NOMO-1 treated with dmso at 0.1 percent for 144 hours (cell line): Measurements from ENCODE around the gene BMPR1A.

Experiments used
- DNase-seq: peaks from one replicate; lab custom pipeline; 2025; ENCODE audit not compliant: unreplicated experiment; lab: John Stamatoyannopoulos, UW

Gene BMPR1A

DNA sequence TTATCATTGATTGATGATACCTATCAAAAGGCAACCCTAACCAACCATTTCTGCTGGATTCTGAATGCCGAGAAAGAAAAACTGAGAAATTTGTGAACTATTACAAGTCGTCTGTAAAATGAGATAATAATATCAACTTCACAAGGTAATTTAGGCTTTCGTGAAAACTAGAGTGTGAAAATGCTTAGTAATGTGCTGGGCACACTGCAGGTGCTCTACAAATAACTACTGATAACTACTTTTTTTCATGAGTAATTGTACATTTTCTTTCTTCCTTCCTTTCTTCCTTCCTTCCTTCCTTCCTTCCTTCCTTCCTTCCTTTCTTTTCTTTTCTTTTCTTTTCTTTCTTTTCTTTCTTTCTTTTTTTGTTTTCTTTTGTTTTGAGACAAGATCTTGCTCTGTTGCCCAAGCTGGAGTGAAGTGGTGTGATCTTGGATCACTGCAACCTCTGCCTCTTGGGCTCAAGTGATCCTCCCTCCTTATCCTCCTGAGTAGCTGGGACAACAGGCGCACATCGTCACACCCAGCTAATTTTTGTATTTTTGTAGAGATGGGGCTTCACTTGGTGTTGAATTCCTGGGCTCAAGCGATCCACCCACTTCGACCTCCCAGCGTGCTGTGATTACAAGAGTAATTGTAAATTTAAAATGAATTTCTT lies 42.9 kb downstream of the BMPR1A start:
- DNase-seq, result no peak

DNA sequence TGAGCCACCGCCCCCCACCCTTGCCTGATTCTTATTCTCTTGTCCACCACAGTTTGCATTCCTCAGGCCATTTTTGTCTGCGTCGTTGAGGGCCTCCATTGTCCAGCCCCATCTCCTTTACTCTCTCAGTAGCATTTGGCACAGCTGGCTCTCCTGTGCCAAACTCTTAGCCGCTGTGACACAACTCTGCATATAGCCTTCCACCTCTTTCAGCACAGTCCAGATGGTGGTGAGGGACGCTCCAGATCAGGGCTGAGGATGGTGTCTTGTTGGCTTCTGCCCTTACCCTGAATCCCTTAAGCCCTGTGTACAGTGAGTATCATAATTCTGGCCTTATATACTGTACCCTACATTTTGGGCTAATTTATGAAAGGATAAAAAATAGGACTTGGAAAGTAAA lies 45.6 kb downstream of the BMPR1A start:
- no peak for DNase-seq

DNA sequence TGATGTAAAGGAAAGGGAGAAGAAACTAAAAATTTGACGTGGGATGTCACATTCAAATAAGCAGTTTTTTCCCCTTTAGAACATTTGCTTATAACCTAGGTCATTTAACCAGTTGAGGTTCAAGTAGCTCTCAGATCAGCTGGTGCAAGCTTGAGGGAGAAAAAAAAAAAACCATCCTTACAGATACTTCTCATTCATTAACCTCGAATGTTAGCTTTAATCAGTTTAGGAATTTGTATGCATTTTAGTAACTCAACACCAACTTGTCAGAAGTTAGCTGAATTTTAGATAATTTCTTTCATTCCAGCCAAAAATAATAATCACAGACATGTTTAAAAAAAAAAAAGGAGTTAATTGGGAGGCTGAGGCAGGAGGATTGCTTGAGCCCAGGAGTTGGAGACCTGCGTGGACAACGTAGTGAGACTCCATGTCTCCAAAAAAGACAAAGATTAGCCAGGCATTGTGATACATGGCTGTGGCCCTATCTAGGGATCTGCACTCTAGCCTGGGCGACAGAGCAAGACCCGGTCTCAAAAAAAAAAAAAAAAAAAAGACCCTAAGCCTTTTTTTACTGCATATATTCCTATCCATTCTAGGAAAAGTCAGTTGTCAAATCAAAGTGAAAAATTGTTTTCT lies 46.2 kb downstream of the BMPR1A start:
- no peak for DNase-seq

DNA sequence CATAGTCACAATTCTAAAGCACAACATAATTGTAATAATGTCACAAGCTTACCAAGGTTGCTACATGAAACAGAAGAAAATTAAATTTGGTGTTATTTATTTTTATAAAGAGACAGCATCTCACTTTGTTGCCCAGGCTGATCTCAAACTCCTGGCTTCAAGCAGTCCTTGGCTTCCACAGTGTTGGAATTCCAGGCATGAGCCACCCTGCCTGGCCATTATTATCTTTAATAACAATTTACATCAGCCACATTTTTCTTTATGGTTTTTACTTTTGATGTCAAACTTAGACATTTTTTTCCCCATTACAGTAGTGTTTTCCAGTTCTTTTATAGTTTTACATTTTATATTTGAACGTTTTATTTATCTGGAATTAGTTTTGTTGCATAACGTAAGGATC lies 46.7 kb downstream of the BMPR1A start:
- no peak for DNase-seq

DNA sequence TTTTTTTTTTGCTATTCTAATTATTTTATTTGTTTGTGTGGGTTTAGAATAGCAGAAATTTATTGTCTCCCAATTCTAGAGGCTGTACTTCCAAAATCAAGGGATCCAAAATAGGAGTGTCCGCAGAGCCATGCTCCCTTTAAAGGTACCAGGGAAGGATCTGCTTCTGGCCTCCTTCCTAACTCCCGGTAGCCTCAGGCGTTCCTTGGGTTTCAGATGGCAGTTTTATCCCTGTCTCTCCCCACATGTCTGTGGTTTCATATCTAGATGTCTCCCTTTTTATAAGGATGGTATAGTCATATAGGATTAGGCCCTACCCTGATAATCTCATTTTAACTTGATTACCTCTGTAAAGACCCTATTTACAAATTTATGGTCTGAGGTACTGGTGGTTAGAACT lies 48.4 kb downstream of the BMPR1A start:
- no peak for DNase-seq

DNA sequence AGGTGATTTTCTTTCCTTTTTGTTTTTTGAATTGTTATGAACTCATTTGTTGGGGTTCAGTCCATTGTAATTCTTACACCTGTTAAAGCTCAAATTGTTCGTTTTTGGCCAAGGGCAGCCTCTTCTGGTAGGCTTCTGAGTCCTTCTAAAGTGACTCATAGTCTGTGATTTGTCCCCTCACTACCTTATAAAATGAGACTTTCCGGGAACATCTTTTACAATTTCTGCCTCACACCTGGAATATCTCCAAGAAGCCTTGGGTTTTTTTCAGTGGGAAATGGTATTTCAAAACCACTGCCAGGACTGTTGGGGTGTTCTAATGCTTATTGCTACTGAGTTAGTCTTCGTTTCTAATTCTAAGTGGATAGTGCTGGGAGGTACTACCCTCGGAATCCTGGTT lies 56.7 kb downstream of the BMPR1A start:
- no peak for DNase-seq

DNA sequence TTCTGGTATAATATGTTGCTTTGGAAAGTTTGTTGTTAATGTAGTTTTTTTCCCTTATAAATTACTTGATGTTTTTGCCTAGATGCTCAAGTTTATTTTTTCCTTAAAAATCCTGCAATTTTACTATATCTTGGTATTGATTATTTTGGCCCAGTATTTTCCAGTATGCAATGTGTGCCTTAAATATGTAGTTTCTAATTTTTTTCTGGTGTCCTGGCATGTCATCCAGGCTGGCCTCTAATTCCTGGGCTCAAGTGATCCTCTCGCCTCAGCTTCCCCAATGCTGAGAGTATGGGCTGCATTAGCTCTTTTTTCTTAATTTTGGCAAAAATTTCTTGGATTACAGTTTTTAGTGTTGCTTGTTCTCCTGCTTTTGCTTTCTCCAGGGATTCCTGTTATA lies 57.6 kb downstream of the BMPR1A start:
- no peak for DNase-seq

DNA sequence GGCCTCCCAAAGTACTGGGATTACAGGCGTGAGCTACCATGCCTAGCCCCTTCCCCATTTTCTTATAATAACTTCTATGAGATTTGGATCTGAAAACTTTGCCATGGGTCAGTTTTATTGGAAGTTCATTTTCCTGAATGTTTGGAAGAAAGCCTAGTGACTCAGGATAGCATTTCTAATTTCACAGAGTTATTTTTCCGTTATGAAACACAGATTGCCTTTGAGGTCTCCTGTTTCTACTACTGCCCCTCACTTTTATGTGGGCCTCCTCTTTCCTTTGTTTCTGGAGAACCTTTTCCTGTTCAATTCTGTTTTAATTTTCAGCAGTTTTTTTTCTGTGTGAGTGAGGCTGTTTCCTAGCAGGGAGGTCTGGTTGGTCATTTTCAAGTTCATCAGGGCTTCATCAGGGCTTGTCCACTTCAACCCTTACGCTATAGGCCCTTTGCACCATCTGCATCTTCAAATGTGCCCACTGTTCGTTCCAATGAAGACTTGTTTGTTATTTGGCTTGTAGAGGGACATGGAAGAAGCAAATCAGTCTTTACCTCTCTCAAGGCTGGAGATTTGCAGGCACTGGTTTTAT lies 58.7 kb downstream of the BMPR1A start:
- no peak for DNase-seq

DNA sequence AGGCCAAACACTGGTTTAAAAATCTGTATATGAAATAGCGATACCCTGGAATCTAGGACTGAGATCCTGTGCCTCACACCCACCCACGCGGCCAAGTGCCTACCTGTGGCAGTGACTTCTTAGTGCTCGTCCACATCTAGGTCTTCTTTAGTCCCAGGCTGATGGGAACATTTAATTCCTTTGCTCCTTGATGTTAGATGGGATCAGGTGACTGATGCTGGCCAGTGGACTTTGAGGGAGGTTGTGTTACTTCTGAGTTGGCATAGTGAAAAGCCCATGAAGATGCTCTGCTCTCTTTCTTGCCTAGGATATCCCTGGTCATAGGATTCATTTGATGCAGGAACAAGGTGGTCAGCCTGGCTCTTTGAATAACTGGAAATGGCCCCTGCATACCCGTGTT lies 59.2 kb downstream of the BMPR1A start:
- no peak for DNase-seq

DNA sequence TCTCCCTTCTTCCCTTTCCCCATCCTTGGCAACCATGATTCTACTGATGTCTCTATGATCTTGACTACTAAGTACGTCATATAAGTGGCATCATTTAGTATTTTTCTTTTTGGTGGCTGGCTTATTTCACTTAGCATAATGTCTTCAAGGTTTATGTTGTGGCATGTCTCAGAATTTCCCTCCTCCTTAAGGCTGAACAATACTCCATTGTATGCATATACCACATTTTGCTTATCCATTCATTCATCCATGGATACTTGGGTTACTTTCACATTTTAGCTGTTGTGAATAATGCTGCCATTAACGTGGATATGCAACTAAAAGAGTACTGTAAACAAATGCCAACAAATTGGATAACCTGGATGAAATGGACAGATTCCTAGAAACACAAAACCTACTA lies 60.8 kb downstream of the BMPR1A start:
- no peak for DNase-seq

DNA sequence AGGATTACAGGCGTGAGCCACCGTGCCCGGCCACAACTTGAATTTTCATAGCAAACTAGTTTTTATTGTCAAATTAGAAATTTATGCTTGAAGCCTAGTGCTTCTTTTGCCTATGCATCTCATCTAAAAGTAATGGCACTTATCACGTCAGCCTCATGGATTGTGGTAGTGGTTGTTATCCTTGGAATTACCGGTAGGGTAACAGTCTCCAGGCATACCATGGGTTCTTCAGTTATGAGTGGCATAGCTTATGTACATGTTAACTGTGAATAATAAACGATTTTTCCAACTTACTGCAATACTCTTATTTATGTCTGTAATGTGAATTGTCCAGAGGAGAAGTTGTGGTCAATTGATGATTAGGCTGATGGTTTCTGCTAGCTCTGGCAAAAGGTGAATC lies 63.1 kb downstream of the BMPR1A start:
- DNase-seq, result no peak

DNA sequence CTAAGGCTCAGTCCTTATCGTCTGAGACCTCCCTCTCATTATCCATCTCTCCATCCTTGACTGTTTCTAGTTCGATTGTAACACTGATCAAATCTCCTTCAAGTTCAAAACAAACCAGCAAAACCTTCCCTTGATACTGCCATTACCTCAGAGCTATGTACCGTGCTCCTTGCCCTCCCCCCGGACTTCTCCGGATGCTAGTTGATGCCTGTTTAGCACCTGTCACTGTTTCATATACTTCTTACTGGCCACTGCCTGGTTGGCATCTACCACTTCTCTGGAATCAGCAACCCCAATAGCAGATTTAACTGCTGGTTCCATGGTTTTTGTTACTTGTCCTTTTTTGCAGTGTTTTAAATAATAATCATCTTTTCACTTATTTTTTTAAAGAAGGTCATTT lies 64.1 kb downstream of the BMPR1A start:
- DNase-seq, result no peak

DNA sequence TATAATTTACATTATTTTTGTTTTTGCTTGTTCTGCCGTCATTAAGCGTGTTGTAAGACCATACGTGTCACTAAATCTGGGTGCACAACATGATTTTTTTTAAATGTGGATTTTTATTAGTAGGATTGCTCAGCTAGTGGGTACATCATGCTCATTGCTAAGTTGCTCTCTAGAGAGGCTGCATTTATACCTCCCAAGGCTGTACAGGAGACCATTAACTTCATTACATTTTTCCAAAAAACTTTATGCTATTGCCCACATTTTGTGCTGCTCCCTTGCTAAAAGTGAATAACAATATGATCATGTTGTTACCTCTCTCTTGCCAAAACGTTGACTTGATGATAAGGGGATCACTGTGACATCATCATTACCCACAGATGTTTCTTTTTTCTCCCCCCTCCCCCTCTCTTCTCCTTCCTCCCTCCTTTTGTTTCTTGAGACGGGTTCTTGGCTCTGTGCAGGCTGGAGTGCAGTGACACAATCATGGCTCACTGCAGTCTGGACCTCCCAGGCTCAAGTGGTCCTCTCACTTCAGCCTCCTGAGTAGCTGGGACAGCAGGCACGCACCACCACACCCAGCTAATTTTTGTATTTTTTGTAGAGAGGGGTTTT lies 65.1 kb downstream of the BMPR1A start:
- no peak for DNase-seq

DNA sequence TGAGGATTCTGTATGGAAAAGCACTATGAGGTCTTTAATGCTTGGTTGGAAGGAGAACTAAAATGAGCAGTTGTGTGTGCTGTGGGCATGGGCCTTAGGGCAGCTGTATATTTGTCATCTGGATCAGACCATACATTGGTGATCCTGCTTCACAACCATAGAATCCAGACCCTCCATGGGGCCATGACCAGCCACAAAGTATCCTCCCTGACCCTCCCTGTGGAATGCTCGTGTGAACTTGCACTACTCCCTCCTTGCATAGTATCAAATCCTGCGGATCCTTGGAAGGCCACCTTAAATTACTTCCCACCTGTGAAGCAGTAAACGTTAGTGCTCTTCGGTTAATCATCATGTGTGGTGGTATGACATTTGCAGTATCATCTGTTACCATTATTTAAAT lies 67.1 kb downstream of the BMPR1A start:
- DNase-seq, result no peak

DNA sequence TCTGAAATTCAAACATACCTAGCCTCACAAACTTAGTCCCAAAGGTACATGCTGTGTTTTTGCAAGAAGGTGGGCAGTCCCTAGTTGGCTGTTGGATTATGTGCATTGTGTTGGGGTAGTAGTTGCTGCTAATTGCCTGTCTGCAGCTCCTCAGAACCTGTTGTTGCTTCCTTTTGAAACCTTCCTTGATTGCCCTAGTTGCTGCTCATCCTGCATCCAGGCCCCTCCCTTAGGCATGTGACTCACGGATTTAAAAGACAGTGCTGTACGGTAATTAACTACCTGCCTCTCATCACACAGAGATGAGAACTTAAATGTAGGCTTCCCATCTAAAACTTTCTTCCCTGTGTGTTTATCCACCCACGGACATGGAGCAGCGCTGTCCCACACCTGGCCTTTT lies 67.7 kb downstream of the BMPR1A start:
- no peak for DNase-seq

DNA sequence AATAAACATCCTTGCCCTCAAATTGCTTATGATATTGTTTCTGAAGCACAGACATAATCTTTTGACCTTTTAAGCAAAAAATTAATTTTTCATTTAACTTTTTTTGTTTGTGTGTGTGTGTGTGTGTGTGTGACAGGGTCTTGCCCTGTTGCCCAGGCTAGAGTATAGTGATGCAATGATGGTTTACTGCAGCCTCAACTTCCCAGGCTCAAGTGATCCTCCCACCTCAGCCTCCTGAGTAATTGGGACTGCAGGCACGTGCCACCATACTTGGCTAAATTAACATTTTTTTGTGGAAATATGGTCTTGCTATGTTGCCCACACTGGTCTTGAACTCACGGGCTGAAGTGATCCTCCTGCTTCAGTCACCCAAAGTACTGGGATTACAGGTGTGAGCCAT lies 68.9 kb downstream of the BMPR1A start:
- DNase-seq, result no peak

DNA sequence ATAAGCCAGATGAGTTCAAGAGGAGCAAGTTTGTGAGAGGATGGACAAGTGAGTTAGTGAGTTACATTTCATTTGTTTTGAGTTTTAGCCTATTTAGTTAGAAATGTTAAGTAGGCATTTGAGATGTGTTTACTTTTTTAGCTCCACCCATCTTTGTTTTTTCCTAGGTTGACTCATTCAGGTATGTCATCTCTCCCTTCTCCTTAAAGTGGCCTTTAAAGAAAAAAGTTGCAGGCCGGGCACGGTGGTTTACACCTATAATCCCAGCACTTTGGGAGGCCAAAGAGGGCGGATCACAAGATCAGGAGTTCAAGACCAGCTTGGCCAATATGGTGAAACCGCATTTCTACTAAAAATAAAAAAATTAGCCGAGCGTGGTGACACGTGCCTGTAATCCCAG lies 71.2 kb downstream of the BMPR1A start:
- no peak for DNase-seq

DNA sequence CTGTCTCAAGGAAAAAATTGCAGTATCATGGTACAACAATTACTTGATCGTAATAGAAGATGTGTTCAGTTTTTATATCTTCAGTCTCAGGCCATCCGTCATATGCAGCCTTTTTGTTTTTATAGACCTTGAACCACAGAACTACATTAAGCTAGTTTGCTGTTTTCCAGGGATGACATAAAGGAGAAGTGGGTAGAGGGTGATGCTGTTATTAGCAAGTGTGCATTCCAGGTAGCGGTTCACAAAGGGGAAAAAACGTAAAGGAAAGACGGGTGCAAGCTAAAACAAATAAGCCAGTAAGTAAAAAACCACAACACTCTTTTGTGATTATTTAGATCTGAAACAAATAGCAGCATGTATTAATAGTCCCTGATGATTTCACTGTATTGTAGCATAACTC lies 71.7 kb downstream of the BMPR1A start:
- DNase-seq, result no peak

DNA sequence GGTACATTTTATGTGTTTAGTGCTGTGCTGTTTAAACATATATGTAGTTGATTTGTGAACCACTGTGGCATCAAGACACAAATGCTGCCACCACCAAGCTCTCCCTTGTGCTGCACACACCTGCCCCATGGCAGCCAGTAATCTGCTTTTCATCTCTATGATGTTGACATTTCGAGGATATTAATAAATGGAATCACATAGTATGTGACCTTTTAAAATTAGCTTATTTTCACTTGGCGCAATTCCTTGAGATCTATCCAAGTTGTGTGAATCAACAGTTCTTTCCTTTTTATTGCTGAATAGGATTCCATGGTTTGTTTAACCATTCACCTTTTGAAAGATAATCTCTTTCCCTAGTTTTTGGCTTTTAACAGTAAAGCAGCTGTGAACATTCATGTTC lies 73.1 kb downstream of the BMPR1A start:
- DNase-seq, result no peak

DNA sequence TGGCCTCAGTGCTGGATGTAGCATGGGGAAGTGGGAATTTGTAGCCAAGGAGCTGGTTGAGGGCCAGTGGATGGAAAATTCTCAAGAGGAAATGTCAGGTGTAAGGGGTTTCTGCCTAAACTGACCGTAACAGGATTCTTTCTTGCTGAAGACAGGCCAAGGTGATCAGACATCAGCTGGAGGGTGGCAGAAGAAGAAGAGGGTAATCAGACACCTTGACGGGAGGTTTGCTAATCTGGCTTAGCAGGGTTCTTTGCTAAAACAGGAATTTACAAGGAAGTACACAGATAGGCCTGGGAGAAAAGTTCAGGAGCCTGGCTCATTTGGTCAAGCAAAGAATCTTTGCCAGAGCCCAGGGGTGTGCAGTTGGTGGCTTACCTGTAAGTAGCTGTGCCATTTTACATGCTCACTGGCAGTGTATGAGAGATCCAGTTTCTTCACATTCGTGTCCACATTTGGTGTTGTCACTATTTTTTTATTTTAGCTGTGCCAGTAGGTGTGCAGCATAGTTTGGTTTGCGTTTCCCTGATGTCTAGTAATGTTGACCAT lies 73.7 kb downstream of the BMPR1A start:
- no peak for DNase-seq

DNA sequence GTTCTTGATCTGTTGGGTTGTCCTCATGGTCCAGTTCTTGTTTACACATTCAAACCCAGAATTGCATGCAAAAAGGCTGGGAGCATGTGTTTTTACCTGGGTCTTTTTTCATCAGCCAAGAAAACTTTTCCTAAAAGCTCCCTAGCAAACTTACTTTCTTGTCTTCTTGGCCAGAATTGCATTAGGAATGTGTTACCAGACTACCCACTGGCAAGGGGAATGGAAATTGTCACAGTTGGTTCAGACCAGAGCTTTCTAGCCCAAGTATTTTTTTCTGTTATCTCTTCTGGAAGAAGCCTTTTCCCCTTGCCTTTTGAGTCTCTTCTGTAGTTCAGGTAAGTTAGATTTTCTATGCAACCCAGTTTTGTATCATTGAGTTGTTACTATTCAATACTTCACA lies 77.5 kb downstream of the BMPR1A start:
- no peak for DNase-seq

DNA sequence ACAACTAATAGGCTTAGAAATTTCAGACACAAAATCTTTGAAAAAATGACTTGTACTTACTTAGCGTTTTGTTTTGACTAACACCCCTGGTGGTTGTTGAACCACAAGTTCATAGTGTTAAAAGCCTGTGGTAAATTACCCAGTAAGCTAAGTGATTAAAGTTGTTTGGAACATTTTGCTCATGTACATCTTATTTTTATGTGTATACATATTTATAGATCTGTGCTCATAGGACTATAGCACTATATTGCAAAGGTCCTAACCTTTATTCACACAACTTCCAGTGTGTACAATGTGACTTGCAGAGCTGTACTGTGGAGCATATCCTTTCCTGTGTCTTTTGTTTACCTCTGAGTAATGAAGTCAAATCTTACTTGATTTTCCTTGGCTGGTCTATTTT lies 79.6 kb downstream of the BMPR1A start:
- DNase-seq, result no peak
